Neural progenitor cell (in vitro differentiated cells): ENCODE data around the gene FAM185A. TPM values are rescaled to one million over a fixed set of nuclear protein-coding genes. Genes with fewer than 3 reads are reported as not detected.

Experiments
- DNase-seq: peaks from one replicate; pipeline ENCODE4 v3.0.0-alpha.2; 2016; ENCODE audit warnings: low spot score
- H2AFZ ChIP-seq: fragments of 200-600 bp; sonication (generic); replicated peaks from 2 replicates; pipeline ENCODE4 v1.6.1; 2016; ENCODE audit warnings: antibody characterized with exemption
- H3F3A ChIP-seq: fragments of 200-600 bp; sonication (generic); 2 replicates; pipeline ENCODE4 v1.6.1; 2016; ENCODE audit warnings: antibody characterized with exemption, low read depth
- H3K27ac ChIP-seq: fragments of 200-600 bp; sonication (generic); 2 replicates; pipeline ENCODE4 v1.5.1; 2016; ENCODE audit warnings: mild to moderate bottlenecking
- H3K27me3 ChIP-seq: fragments of 200-600 bp; sonication (generic); 2 replicates; pipeline ENCODE4 v1.6.1; 2016; ENCODE audit warnings: mild to moderate bottlenecking, moderate library complexity
- H3K36me3 ChIP-seq: fragments of 200-600 bp; sonication (generic); 2 replicates; pipeline ENCODE4 v1.5.1; 2016
- H3K4me1 ChIP-seq: fragments of 200-600 bp; sonication (generic); 2 replicates; pipeline ENCODE4 v1.6.1; 2016; ENCODE audit warnings: mixed run types
- H3K4me2 ChIP-seq: fragments of 200-600 bp; sonication (generic); 2 replicates; pipeline ENCODE4 v1.6.1; 2016
- H3K4me3 ChIP-seq: fragments of 200-600 bp; sonication (generic); 2 replicates; pipeline ENCODE4 v1.5.1; 2016
- H3K79me2 ChIP-seq: fragments of 200-600 bp; sonication (generic); 2 replicates; pipeline ENCODE4 v1.6.1; 2016; ENCODE audit warnings: low read depth
- H3K9ac ChIP-seq: fragments of 200-600 bp; sonication (generic); 2 replicates; pipeline ENCODE4 v1.6.1; 2016
- H3K9me3 ChIP-seq: fragments of 200-600 bp; sonication (generic); 2 replicates; pipeline ENCODE4 v1.5.1; 2016; ENCODE audit warnings: low read depth
- H4K20me1 ChIP-seq: fragments of 200-600 bp; sonication (generic); 2 replicates; pipeline ENCODE4 v1.6.1; 2016; ENCODE audit warnings: low read depth
- H3K27ac Mint-ChIP-seq: 3 replicates; pipeline ENCODE4 v1.8.0; 2021; ENCODE audit warnings: mixed read lengths
- H3K27me3 Mint-ChIP-seq: 2 replicates; pipeline ENCODE4 v1.8.0; 2022; ENCODE audit warnings: low read depth, mild to moderate bottlenecking, inconsistent platforms, moderate library complexity, mixed read lengths; ENCODE audit not compliant: insufficient read depth
- H3K36me3 Mint-ChIP-seq: 3 replicates; pipeline ENCODE4 v1.8.0; 2021; ENCODE audit warnings: mixed read lengths
- H3K4me1 Mint-ChIP-seq: 3 replicates; pipeline ENCODE4 v1.8.0; 2021; ENCODE audit warnings: mixed read lengths
- H3K4me3 Mint-ChIP-seq: 3 replicates; pipeline ENCODE4 v1.8.0; 2021; ENCODE audit warnings: mild to moderate bottlenecking, moderate library complexity, mixed read lengths
- H3K9me3 Mint-ChIP-seq: 3 replicates; pipeline ENCODE4 v1.8.0; 2020; ENCODE audit warnings: mixed read lengths
- EZH2 ChIP-seq: fragments of 200-600 bp; sonication (generic); IDR thresholded peaks from 2 replicates; pipeline ENCODE4 v1.6.1; 2017; ENCODE audit warnings: antibody characterized with exemption, mild to moderate bottlenecking, moderate library complexity
- EZH2phosphoT487 ChIP-seq: fragments of 200-600 bp; sonication (generic); IDR thresholded peaks from 2 replicates; pipeline ENCODE4 v1.6.1; 2017; ENCODE audit warnings: antibody characterized with exemption
- total RNA-seq: library from RNA; depleted of rRNA; stranded (reverse); fragments of >200 nt; gene quantifications from 2 replicates; pipeline ENCODE4 v1.2.3, GENCODE V29; 2015; ENCODE audit warnings: low replicate concordance
- TF ChIP-seq, protein P1 (sequence below): fragments of 200-600 bp; sonication (generic); IDR thresholded peaks from 2 replicates; pipeline ENCODE4 v1.5.1; 2017; ENCODE audit warnings: antibody characterized with exemption, mild to moderate bottlenecking

FAM185A gene
- total RNA-seq, 1 donor from 2014 or later = 19.9 TPM

- H3K27ac Mint-ChIP-seq = no peak overlapping the region
- H3K79me2 ChIP-seq = no peaks in the 10 kb centered on the region
- H3K4me3 ChIP-seq = no peak overlapping the region
- H3K4me1 Mint-ChIP-seq = no peaks in the 10 kb centered on the region
- H3K27me3 ChIP-seq = no peaks in the 10 kb centered on the region
- peaks cover 7% of the 10 kb centered on the region for H3K36me3 Mint-ChIP-seq
- no peak overlapping the region for H2AFZ ChIP-seq
- no peaks in the 10 kb centered on the region for H3F3A ChIP-seq
- no peaks in the 10 kb centered on the region for H3K27me3 Mint-ChIP-seq
- H3K4me3 Mint-ChIP-seq = no peak overlapping the region
- TF ChIP-seq, protein P1, sequence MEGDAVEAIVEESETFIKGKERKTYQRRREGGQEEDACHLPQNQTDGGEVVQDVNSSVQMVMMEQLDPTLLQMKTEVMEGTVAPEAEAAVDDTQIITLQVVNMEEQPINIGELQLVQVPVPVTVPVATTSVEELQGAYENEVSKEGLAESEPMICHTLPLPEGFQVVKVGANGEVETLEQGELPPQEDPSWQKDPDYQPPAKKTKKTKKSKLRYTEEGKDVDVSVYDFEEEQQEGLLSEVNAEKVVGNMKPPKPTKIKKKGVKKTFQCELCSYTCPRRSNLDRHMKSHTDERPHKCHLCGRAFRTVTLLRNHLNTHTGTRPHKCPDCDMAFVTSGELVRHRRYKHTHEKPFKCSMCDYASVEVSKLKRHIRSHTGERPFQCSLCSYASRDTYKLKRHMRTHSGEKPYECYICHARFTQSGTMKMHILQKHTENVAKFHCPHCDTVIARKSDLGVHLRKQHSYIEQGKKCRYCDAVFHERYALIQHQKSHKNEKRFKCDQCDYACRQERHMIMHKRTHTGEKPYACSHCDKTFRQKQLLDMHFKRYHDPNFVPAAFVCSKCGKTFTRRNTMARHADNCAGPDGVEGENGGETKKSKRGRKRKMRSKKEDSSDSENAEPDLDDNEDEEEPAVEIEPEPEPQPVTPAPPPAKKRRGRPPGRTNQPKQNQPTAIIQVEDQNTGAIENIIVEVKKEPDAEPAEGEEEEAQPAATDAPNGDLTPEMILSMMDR = no peak
- TF ChIP-seq EZH2phosphoT487 = no peak
- TF ChIP-seq EZH2 = no peak
- no peak overlapping the region for H3K9ac ChIP-seq
- no peak overlapping the region for H3K4me2 ChIP-seq
- no peaks in the 10 kb centered on the region for H3K9me3 ChIP-seq
- H4K20me1 ChIP-seq = no peaks in the 10 kb centered on the region
- DNase-seq = no peak
- H3K9me3 Mint-ChIP-seq = no peaks in the 10 kb centered on the region
- H3K4me1 ChIP-seq = no peaks in the 10 kb centered on the region
- no peak overlapping the region for H3K27ac ChIP-seq
- H3K36me3 ChIP-seq = no peaks in the 10 kb centered on the region
These were observed 95.1 kb downstream of the FAM185A start for GRCh38 chr7:102843850-102844249.

DNA sequence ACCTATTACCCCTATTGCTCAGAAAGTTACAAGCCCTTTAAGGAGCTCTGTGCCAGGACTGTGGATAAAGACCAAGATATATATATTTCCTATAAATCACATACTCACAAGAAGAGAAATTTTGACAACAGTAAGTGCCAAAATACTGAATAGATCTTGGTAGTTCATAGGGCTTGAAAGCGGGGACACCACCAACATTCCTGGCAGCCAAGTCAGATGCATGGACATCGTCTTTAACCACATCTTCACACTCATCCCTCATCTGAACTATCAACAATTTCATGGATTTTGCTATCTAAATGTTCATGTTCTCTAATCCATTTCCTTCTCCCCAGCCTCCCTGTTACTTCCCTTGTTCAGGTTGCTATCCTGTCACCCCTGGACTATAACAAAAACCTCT lies 96.5 kb downstream of the FAM185A start:
- Histone ChIP-seq H3K27ac (no peak overlapping the region), H3K79me2 (no peaks in the 10 kb centered on the region), H3K4me2 (no peak overlapping the region), H3K27me3 (no peaks in the 10 kb centered on the region), H3K9me3 (no peaks in the 10 kb centered on the region), H3K4me3 (no peak overlapping the region), H3K4me1 (no peaks in the 10 kb centered on the region), H2AFZ (no peak overlapping the region), H3K36me3 (no peaks in the 10 kb centered on the region), H3F3A (no peaks in the 10 kb centered on the region), H3K9ac (no peak overlapping the region), H4K20me1 (no peaks in the 10 kb centered on the region)
- DNase-seq = no peak
- Mint-ChIP-seq H3K4me1 (no peaks in the 10 kb centered on the region), H3K27ac (no peak overlapping the region), H3K4me3 (no peak overlapping the region), H3K9me3 (no peaks in the 10 kb centered on the region), H3K27me3 (no peaks in the 10 kb centered on the region), H3K36me3 (peaks cover 7% of the 10 kb centered on the region)
- no peak for TF ChIP-seq EZH2
- TF ChIP-seq, protein P1 = no peak

- H3K4me1 ChIP-seq = no peaks in the 10 kb centered on the region
- TF ChIP-seq EZH2phosphoT487 (no peak), EZH2 (no peak)
- TF ChIP-seq, protein P1 = no peak
- H3K4me3 ChIP-seq = no peak overlapping the region
- H3K9me3 ChIP-seq = no peaks in the 10 kb centered on the region
- Mint-ChIP-seq H3K4me3 (no peak overlapping the region), H3K36me3 (peaks cover 6% of the 10 kb centered on the region), H3K9me3 (no peaks in the 10 kb centered on the region), H3K27ac (no peak overlapping the region), H3K4me1 (no peaks in the 10 kb centered on the region), H3K27me3 (no peaks in the 10 kb centered on the region)
- no peak overlapping the region for H3K27ac ChIP-seq
- H4K20me1 ChIP-seq = no peaks in the 10 kb centered on the region
- H2AFZ ChIP-seq = no peak overlapping the region
- H3K4me2 ChIP-seq = no peak overlapping the region
- H3K79me2 ChIP-seq = no peaks in the 10 kb centered on the region
- no peak for DNase-seq
- no peaks in the 10 kb centered on the region for H3K27me3 ChIP-seq
- H3K9ac ChIP-seq = no peak overlapping the region
- no peaks in the 10 kb centered on the region for H3K36me3 ChIP-seq
- H3F3A ChIP-seq = no peaks in the 10 kb centered on the region
These were observed 100.3 kb downstream of the FAM185A start for GRCh38 chr7:102849079-102849478.
